Ovary (tissue), 9 donors: ENCODE data around the gene FAM149B1. TPM values are rescaled to one million over a fixed set of nuclear protein-coding genes. Genes with fewer than 3 reads are reported as not detected.
"Not testable (repeated sequence)": the region's sequence is repeated elsewhere in the genome, so short reads cannot be mapped to it uniquely, and the experiment has no call there.

ENCODE experiments used
- DNase-seq, 5 donors: peaks; one replicate each; pipeline ENCODE4 v3.0.0-alpha.2; 2019 to 2020
- H3K27ac ChIP-seq, 2 donors: fragments of 200-600 bp; one replicate each; pipeline versions ENCODE4 v1.5.1 to v1.8.0; 2019 to 2022
- H3K27me3 ChIP-seq: fragments of 200-600 bp; one replicate; pipeline ENCODE4 v1.8.0; 2022
- H3K36me3 ChIP-seq: fragments of 200-600 bp; sonication (generic); one replicate; pipeline ENCODE4 v1.5.1; 2019
- H3K4me1 ChIP-seq: one replicate; pipeline ENCODE4 v1.8.1; 2013; ENCODE audit warnings: mild to moderate bottlenecking, moderate library complexity; ENCODE audit not compliant: insufficient read depth
- H3K4me3 ChIP-seq: fragments of 200-600 bp; sonication (generic); one replicate; pipeline ENCODE4 v1.5.1; 2017
- H3K9me3 ChIP-seq, 2 donors: fragments of 200-600 bp in 1 of 2; sonication (generic) in 1 of 2; one replicate each; pipeline versions ENCODE4 v1.5.1 to v1.8.1; 2013 to 2019; ENCODE audit warnings: mild to moderate bottlenecking in 1 of 2, moderate library complexity in 1 of 2
- EP300 ChIP-seq: sonication (generic); formaldehyde crosslinking; IDR thresholded peaks from one replicate; pipeline ENCODE4 v1.6.1; 2017; ENCODE audit warnings: antibody characterized with exemption
- POLR2A ChIP-seq: fragments of 450-650 bp; IDR thresholded peaks from one replicate; pipeline ENCODE4 v1.6.1; 2017; ENCODE audit warnings: antibody characterized with exemption, mild to moderate bottlenecking, moderate library complexity
- WGBS, 3 donors: extraction: QIAGEN DNeasy Blood & Tissue Kit in 1 of 3; methylation state at CpG; one replicate each; pipeline versions ENCODE4 v1.1.5 to v1.1.7; 2013 to 2017; 5-methylcytosine and 5-hydroxymethylcytosine counted together
- intact Hi-C, 4 donors: fragments of 100-400 bp; cut with DNase I; formaldehyde crosslinking; loops; one replicate each; pipeline versions ENCODE4 v1.11.0 to v1.15.1; 2022 to 2023
- polyA plus RNA-seq, 2 donors: library from polyadenylated mRNA; stranded (reverse); fragments of 200-250 nt in 1 of 2; fragments of 350-450 nt in 1 of 2; fragmentation: Illumina TruSeq in 1 of 2; extraction: RNeasy Lipid Tissue Mini Kit (QIAGEN cat#74804) in 1 of 2; gene quantifications; one replicate each; pipeline ENCODE4 v1.2.3, GENCODE V29; 2013 to 2014
- total RNA-seq, 7 donors: library from RNA; depleted of rRNA in 2 of 7; stranded (reverse); fragments of >200 nt in 2 of 7; fragmentation: NEBNext Ultra II Directional in 3 of 7; extraction: Animal tissue kit (Norgen Biotek cat#: 25700) in 3 of 7; gene quantifications; one replicate each; pipeline versions ENCODE4 v1.1.0 to v1.2.4, GENCODE V29; 2016 to 2023
- TF ChIP-seq, protein P1 (sequence below), 3 donors: fragments of 450-650 bp in 2 of 3; fragments of 200-600 bp in 1 of 3; IDR thresholded peaks; one replicate each; pipeline versions ENCODE4 v1.5.1 to v1.8.0; 2016 to 2022; ENCODE audit warnings: antibody characterized with exemption in 3 of 3, mild to moderate bottlenecking in 1 of 3
- donor health status: DM: no; HTN: no; CAD: no; lungs with moderate emphysema.
- donor health status: DM: no; HTN: no; CAD: no.
- donor health status: Bipolar disorder and iron deficiency.
- donor health status: DM: yes; HTN: yes; CAD: no.
- donor health status: DM: no; HTN: no; CAD: no.
- donor health status: DM: yes; HTN: yes; CAD: no.

Gene FAM149B1
- total and polyA plus RNA-seq, 9 donors, result 11.7 to 34.8 (median 23.2) TPM

DNA sequence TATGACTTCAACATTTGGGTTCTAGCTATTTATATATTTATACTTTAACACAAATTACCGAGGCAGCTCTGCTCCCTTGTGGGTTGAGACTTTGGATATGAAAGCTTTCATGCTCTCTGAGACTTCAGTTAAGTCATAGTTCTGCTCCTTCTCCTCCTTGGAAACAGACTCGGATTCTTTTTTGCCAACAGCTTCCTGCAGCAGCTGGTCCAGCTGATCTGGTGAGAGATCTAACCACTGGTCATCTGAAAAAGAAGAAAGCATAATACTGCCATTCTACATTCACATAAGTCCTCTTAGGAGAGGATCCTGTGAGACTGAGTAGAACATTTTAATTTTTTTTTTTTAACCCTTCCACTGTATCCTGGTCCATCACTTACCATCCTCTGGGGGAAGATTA is 28.7 kb upstream of the FAM149B1 start:
- no peak overlapping the region for H3K4me3 ChIP-seq
- no peaks in the 10 kb centered on the region for H3K4me1 ChIP-seq
- intact Hi-C loops, result no loop called here
- TF ChIP-seq EP300, result no peak
- no peak for TF ChIP-seq POLR2A
- TF ChIP-seq, protein P1, sequence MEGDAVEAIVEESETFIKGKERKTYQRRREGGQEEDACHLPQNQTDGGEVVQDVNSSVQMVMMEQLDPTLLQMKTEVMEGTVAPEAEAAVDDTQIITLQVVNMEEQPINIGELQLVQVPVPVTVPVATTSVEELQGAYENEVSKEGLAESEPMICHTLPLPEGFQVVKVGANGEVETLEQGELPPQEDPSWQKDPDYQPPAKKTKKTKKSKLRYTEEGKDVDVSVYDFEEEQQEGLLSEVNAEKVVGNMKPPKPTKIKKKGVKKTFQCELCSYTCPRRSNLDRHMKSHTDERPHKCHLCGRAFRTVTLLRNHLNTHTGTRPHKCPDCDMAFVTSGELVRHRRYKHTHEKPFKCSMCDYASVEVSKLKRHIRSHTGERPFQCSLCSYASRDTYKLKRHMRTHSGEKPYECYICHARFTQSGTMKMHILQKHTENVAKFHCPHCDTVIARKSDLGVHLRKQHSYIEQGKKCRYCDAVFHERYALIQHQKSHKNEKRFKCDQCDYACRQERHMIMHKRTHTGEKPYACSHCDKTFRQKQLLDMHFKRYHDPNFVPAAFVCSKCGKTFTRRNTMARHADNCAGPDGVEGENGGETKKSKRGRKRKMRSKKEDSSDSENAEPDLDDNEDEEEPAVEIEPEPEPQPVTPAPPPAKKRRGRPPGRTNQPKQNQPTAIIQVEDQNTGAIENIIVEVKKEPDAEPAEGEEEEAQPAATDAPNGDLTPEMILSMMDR (IDR thresholded peaks at IDR 0.05), result no peak
- no peaks in the 10 kb centered on the region for H3K9me3 ChIP-seq
- 56 to 65% (median 62%) methylated on average over 2 of the region's 2 CpGs for WGBS, 3 donors
- H3K27me3 ChIP-seq, result no peaks in the 10 kb centered on the region
- no peak overlapping the region for H3K27ac ChIP-seq
- H3K36me3 ChIP-seq, result no peaks in the 10 kb centered on the region
- no peak for DNase-seq

DNA sequence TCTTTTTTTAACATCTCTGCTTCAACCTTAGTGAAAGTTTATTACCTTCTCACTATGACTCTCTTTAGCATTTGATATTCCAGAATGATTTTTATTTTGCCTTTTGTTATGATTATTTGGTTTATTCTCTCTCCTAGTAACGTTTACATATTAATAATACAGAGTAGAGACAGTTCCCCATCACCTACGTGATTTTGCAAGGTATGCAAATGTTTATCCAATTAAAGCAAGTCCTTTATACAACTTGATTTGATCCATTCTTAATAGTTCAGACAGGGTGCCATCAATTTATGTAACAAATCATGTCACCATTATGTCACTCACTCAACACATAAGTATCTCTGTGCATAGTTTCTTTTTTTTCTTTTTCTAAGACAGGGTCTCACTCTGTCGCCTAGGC is 26.3 kb upstream of the FAM149B1 start:
- no peaks in the 10 kb centered on the region for H3K27me3 ChIP-seq
- no peak overlapping the region for H3K4me3 ChIP-seq
- no peak for DNase-seq
- intact Hi-C loops, result no loop called here
- TF ChIP-seq, protein P1 (IDR thresholded peaks at IDR 0.05), result no peak
- TF ChIP-seq EP300 (no peak), POLR2A (no peak)
- H3K36me3 ChIP-seq, result no peaks in the 10 kb centered on the region
- H3K27ac ChIP-seq, result no peak overlapping the region
- no peaks in the 10 kb centered on the region for H3K9me3 ChIP-seq
- H3K4me1 ChIP-seq, result no peaks in the 10 kb centered on the region
- WGBS, 3 donors, result 75 to 83% (median 79%) methylated on average over 3 of the region's 3 CpGs

DNA sequence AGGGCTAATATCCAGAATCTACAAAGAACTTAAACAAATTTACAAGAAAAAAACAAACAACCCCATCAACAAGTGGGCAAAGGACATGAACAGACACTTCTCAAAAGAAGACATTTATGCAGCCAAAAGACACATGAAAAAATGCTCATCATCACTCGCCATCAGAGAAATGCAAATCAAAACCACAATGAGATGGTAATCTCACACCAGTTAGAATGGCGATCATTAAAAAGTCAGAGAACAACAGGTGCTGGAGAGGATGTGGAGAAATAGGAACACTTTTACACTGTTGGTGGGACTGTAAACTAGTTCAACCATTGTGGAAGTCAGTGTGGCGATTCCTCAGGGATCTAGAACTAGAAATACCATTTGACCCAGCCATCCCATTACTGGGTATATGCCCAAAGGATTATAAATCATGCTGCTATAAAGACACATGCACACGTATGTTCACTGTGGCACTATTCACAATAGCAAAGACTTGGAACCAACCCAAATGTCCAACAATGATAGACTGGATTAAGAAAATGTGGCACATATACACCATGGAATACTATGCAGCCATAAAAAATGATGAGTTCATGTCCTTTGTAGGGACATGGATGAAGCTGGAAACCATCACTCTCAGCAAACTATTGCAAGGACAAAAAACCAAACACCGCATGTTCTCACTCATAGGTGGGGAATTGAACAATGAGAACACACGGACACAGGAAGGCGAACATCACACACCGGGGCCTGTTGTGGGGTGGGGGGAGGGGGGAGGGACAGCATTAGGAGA is 17.1 kb upstream of the FAM149B1 start:
- not testable (repeated sequence) for H3K36me3 ChIP-seq

DNA sequence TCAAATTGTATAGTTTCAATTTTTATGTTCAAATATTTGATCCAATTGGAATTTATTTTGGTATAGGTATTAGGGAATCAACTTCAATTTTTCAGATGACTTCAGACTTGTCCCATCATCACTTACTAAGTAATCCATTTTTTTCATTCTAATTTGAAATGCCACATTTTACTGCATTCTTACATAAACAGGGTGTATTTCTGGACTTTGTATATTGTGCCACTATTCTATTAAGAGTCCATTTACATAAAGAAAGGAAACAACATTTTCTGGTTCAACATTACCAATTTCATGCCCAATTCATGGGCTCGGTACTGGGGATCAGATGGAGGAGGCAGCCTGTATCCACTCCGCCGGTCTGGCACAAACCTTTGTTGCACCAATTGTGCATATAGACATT is 15.9 kb upstream of the FAM149B1 start:
- DNase-seq, result no peak
- 93 to 97% (median 97%) methylated on average over 3 of the region's 3 CpGs for WGBS, 3 donors
- Histone ChIP-seq H3K27me3 (no peaks in the 10 kb centered on the region), H3K4me1 (no peaks in the 10 kb centered on the region), H3K27ac (no peak overlapping the region), H3K36me3 (no peaks in the 10 kb centered on the region), H3K9me3 (no peaks in the 10 kb centered on the region), H3K4me3 (no peak overlapping the region)
- intact Hi-C loops, result no loop called here
- TF ChIP-seq, protein P1 (IDR thresholded peaks at IDR 0.05), result no peak
- no peak for TF ChIP-seq EP300
- TF ChIP-seq POLR2A, result no peak

More for the DNA sequence above, 17.1 kb upstream of the FAM149B1 start:
- WGBS, 3 donors, result 95 to 98% (median 96%) methylated on average over 7 to 8 of the region's 8 CpGs
- H3K4me3 ChIP-seq, H3K27me3 ChIP-seq, H3K4me1 ChIP-seq, H3K9me3 ChIP-seq, H3K27ac ChIP-seq, intact Hi-C loops, DNase-seq: not testable (repeated sequence)

DNA sequence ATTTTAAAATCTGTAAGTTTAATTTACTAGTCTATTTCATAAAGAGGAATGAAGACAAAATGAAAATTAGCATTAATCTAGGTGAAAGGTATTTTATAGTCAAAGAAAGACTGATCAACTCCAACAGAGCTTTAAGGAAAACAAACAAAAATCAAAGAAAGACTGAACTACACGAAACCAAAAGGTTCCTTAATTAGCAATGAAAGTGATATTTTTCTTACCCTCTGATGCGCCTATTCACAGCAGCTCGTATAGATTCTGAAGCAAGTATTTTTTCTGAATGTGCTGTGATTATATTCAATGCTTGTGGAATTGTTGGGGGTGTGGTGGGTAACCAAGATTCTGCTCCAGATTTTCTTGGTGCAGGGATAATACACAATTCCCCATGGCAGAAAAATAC is 11.9 kb upstream of the FAM149B1 start:
- H3K4me3 ChIP-seq, result no peak overlapping the region
- no peaks in the 10 kb centered on the region for H3K36me3 ChIP-seq
- H3K4me1 ChIP-seq, result no peaks in the 10 kb centered on the region
- no peak overlapping the region for H3K27ac ChIP-seq
- no peaks in the 10 kb centered on the region for H3K9me3 ChIP-seq
- WGBS, 3 donors, result 85 to 89% (median 87%) methylated on average over 3 of the region's 3 CpGs
- intact Hi-C loops, result no loop called here
- H3K27me3 ChIP-seq, result no peaks in the 10 kb centered on the region
- DNase-seq, result no peak
- TF ChIP-seq, protein P1 (IDR thresholded peaks at IDR 0.05), result no peak
- TF ChIP-seq POLR2A (no peak), EP300 (no peak)
